HK-2 (cell line): Measurements from ENCODE around the gene TRIM71.
"Not testable (repeated sequence)": the region's sequence is repeated elsewhere in the genome, so short reads cannot be mapped to it uniquely, and the experiment has no call there.

ENCODE experiments used
- DNase-seq: peaks from one replicate; pipeline ENCODE4 v3.0.0-alpha.2; 2018; ENCODE audit not compliant: unreplicated experiment

TRIM71 gene

DNA sequence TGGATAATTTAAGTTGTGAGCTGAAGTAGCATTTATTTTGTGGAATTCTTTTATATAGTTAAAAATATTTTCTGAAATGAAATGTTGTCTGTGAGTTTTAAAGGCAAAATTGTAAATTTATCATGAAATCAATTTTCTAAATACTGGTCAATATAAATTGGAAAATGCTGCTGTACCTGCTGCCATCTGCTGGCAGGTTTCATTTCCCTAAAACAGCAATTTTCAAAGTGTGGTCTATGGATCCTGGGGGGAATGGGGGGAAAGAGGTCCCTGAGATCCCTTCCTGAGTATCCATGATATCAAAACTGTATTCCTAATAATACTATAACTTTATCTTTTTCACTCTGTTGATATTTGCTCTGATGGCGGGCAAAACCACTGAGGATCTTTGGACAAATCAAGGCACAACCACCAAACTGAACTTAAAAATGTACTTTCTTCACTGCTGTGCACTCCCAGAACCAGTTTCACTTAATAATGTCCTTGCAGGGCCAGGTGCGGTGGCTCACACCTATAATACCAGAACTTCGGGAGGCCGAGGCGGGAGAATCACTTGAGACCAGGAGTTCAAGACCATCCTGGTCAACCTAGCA lies 116.4 kb downstream of the TRIM71 start:
- DNase-seq, result no peak

DNA sequence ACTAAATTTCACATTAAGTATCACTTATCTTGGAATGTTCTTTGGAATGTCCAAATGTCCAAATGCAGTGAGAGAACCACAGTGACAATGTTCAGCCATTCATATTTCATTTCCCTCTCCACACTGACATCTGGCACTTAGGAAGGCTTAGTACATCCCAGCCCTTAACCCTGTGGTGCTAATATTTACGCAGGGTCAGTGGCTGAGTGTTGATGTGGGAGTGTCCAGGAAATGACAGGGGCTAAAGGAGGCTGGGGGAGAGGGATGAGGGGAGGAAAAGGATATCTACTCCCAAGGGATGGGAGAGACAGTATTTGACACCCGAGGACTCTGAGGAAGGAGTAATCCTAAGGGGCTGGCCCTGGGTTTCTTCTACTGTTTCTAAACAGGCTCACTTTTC lies 119.5 kb downstream of the TRIM71 start:
- DNase-seq, result no peak

DNA sequence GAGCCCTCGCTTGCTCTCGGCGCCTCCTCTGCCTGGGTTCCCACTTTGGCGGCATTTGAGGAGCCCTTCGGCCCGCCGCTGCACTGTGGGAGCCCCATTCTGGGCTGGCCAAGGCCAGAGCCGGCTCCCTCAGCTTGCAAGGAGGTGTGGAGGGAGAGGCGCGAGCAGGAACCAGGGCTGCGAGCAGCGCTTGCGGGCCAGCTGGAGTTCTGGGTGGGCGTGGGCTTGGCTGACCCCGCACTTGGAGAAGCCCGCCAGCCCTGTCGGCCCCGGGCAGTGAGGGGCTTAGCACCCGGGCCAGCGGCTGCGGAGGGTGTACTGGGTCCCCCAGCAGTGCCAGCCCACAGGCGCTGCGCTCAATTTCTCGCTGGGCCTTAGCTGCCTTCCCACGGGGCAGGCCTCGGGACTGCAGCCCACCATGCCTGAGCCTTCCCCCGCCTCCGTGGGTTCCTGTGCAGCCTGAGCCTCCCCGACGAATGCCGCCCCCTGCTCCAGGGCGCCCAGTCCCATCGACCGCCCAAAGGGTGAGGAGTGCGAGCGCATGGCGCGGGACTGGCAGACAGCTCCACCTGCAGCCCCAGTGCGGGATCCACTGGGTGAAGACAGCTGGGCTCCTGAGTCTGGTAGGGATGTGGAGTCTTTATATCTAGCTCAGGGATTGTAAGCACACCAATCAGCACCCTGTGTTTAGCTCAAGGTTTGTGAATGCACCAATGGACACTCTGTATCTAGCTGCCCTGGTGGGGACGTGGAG lies 121.9 kb downstream of the TRIM71 start:
- not testable (repeated sequence) for DNase-seq

DNA sequence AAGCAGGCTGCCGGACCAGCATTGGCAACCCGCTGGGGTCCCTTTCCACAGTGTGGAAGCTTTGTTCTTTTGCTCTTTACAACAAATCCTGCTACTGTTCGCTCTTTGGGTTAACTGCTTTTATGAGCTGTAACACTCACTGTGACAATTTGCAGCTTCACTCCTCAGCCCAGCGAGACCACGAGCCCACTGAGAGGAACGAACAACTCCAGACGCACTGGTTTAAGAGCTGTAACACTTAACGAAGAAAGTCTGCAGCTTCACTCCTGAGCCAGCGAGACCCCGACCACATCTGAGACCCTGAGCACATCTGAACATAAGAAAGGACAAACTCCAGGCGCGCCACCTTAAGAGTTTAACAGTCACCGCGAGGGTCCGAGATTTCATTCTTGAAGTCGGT lies 122.9 kb downstream of the TRIM71 start:
- no peak for DNase-seq

DNA sequence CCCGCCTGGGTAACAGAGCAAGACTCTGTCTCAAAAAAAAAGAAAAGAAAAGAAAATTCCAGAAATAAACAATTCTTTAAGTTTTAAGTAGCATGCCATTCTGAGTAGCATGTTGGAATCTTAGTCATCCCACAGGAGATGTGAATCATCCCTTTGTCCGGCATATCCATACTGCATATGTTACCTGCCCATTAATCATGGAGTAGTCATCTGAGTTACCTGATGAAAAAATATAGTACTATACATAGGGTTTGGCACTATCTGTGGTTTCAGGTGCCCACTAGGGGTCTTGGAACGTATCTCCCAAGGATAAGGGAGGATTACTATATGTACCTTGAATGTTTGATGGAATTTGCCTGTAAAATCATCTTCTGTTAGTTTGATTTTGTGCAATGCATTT lies 127.3 kb downstream of the TRIM71 start:
- DNase-seq, result no peak

DNA sequence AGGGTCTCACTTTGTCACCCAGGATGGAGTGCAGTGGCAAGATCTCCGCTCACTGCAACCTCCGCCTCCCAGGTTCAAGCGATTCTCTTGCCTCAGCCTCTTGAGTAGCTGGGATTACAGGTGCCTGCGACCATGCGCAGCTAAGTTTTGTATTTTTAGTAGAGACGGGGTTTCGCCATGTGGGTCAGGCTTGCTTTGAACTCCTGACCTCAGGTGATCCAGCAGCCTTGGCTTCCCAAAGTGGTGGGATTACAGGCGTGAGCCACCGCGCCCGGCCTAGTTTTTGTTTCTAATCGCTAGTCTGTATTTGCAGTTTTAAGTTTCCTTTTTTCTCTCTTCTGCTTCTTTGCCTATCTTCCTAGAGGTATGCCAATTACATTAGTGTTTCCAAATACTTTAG lies 127.8 kb downstream of the TRIM71 start:
- DNase-seq, result not testable (repeated sequence)

DNA sequence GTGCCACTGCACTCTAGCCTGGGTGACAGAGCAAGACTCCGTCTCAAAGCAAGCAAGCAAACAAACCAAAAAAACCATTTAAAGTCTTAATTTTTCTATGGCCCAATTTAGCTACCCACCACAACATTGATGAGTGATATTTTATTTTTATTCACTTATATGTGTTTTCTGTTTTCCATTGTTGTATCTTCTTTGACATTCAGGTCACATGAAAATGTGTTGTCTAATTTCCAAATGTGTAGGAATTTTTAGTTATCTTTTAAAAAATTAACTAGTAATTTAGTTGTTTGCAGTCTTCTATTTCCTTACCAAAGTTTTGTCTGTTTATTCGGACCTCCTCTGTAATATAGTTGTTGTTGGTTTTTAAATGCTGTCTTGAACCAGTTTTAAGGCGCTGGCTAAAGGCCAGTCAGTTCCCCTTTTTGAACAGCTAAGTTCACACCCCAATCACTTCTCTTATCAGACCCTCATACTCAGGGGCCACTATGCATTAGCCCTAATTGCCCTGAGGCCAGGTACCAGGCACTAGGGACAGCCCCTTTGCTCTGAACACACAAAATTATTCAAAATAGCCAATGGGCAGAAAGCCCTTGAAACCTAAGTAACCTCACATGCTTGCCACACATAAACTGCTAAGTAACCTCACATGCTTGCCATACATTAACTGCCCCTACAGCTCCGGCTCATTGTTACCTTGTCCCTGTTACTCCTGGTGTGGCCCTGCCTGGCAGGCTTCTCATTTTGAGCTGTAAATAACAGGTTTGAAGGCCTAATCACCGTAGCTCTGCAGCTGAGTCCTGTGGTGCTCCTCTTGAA lies 129.4 kb downstream of the TRIM71 start:
- no peak for DNase-seq
